Measurements from ENCODE around the gene WNK3. TPM values are rescaled to one million over a fixed set of nuclear protein-coding genes. Genes with fewer than 3 reads are reported as not detected.

Gene WNK3
- total RNA-seq, 1 donor from 2014 or later: 3.7 TPM

- Histone ChIP-seq H3K4me3 (ENCODE audit: low read length in 3 of 3) (no peak overlapping the region), H3K9me3 (ENCODE audit: control insufficient read depth in 3 of 3, low read length in 3 of 3) (no peaks in the 10 kb centered on the region), H3K27me3 (ENCODE audit: control insufficient read depth in 3 of 3, insufficient read depth in 3 of 3, low read length in 3 of 3) (no peaks in the 10 kb centered on the region), H3K4me1 (ENCODE audit: control insufficient read depth in 3 of 3, insufficient read depth in 3 of 3, low read length in 3 of 3) (no peaks in the 10 kb centered on the region), H3K36me3 (ENCODE audit: control insufficient read depth in 3 of 3, insufficient read depth in 3 of 3, low read length in 3 of 3) (no peaks in the 10 kb centered on the region), H3K9ac (ENCODE audit: low read depth in 1 of 3, low read length in 3 of 3) (no peak overlapping the region), H3K27ac (ENCODE audit: low read depth, low read length) (no peak overlapping the region)
These were observed 37.8 kb downstream of the WNK3 start for GRCh38 chrX:54320067-54320466.

- Histone ChIP-seq H3K27ac (ENCODE audit: low read depth, low read length) (no peak overlapping the region), H3K27me3 (ENCODE audit: control insufficient read depth in 3 of 3, insufficient read depth in 3 of 3, low read length in 3 of 3) (no peaks in the 10 kb centered on the region), H3K4me1 (ENCODE audit: control insufficient read depth in 3 of 3, insufficient read depth in 3 of 3, low read length in 3 of 3) (no peaks in the 10 kb centered on the region), H3K36me3 (ENCODE audit: control insufficient read depth in 3 of 3, insufficient read depth in 3 of 3, low read length in 3 of 3) (no peaks in the 10 kb centered on the region), H3K4me3 (ENCODE audit: low read length in 3 of 3) (no peak overlapping the region), H3K9me3 (ENCODE audit: control insufficient read depth in 3 of 3, low read length in 3 of 3) (no peaks in the 10 kb centered on the region), H3K9ac (ENCODE audit: low read depth in 1 of 3, low read length in 3 of 3) (no peak overlapping the region)
These were observed 51.5 kb downstream of the WNK3 start for GRCh38 chrX:54306379-54306778.

GRCh38 chrX:54301516-54301915 lies 56.3 kb downstream of the WNK3 start:
- no peaks in the 10 kb centered on the region for H3K4me1 ChIP-seq (ENCODE audit: control insufficient read depth in 3 of 3, insufficient read depth in 3 of 3, low read length in 3 of 3)
- no peaks in the 10 kb centered on the region for H3K9me3 ChIP-seq (ENCODE audit: control insufficient read depth in 3 of 3, low read length in 3 of 3)
- no peaks in the 10 kb centered on the region for H3K27me3 ChIP-seq (ENCODE audit: control insufficient read depth in 3 of 3, insufficient read depth in 3 of 3, low read length in 3 of 3)
- H3K36me3 ChIP-seq (ENCODE audit: control insufficient read depth in 3 of 3, insufficient read depth in 3 of 3, low read length in 3 of 3): no peaks in the 10 kb centered on the region
- no peak overlapping the region for H3K4me3 ChIP-seq (ENCODE audit: low read length in 3 of 3)
- no peak overlapping the region for H3K27ac ChIP-seq (ENCODE audit: low read depth, low read length)
- H3K9ac ChIP-seq (ENCODE audit: low read depth in 1 of 3, low read length in 3 of 3): no peak overlapping the region

- no peaks in the 10 kb centered on the region for H3K36me3 ChIP-seq (ENCODE audit: control insufficient read depth in 3 of 3, insufficient read depth in 3 of 3, low read length in 3 of 3)
- H3K9me3 ChIP-seq (ENCODE audit: control insufficient read depth in 3 of 3, low read length in 3 of 3): no peaks in the 10 kb centered on the region
- H3K4me3 ChIP-seq (ENCODE audit: low read length in 3 of 3): no peak overlapping the region
- H3K4me1 ChIP-seq (ENCODE audit: control insufficient read depth in 3 of 3, insufficient read depth in 3 of 3, low read length in 3 of 3): no peaks in the 10 kb centered on the region
- no peak overlapping the region for H3K9ac ChIP-seq (ENCODE audit: low read depth in 1 of 3, low read length in 3 of 3)
- H3K27me3 ChIP-seq (ENCODE audit: control insufficient read depth in 3 of 3, insufficient read depth in 3 of 3, low read length in 3 of 3): no peaks in the 10 kb centered on the region
- H3K27ac ChIP-seq (ENCODE audit: low read depth, low read length): no peak overlapping the region
These were observed 63.5 kb downstream of the WNK3 start for GRCh38 chrX:54294306-54294705.

- Histone ChIP-seq H3K36me3 (ENCODE audit: control insufficient read depth in 3 of 3, insufficient read depth in 3 of 3, low read length in 3 of 3) (no peaks in the 10 kb centered on the region), H3K4me1 (ENCODE audit: control insufficient read depth in 3 of 3, insufficient read depth in 3 of 3, low read length in 3 of 3) (no peaks in the 10 kb centered on the region), H3K9me3 (ENCODE audit: control insufficient read depth in 3 of 3, low read length in 3 of 3) (no peaks in the 10 kb centered on the region), H3K27ac (ENCODE audit: low read depth, low read length) (no peak overlapping the region), H3K9ac (ENCODE audit: low read depth in 1 of 3, low read length in 3 of 3) (no peak overlapping the region), H3K4me3 (ENCODE audit: low read length in 3 of 3) (no peak overlapping the region), H3K27me3 (ENCODE audit: control insufficient read depth in 3 of 3, insufficient read depth in 3 of 3, low read length in 3 of 3) (peaks cover 0 to 3% (median 0%) of the 10 kb centered on the region in 3 donors)
These were observed 65.1 kb downstream of the WNK3 start for GRCh38 chrX:54292755-54293154.

GRCh38 chrX:54291758-54292157 lies 66.1 kb downstream of the WNK3 start:
- Histone ChIP-seq H3K27me3 (ENCODE audit: control insufficient read depth in 3 of 3, insufficient read depth in 3 of 3, low read length in 3 of 3) (peaks cover 0 to 3% (median 0%) of the 10 kb centered on the region in 3 donors), H3K27ac (ENCODE audit: low read depth, low read length) (no peak overlapping the region), H3K36me3 (ENCODE audit: control insufficient read depth in 3 of 3, insufficient read depth in 3 of 3, low read length in 3 of 3) (no peaks in the 10 kb centered on the region), H3K4me3 (ENCODE audit: low read length in 3 of 3) (no peak overlapping the region), H3K4me1 (ENCODE audit: control insufficient read depth in 3 of 3, insufficient read depth in 3 of 3, low read length in 3 of 3) (no peaks in the 10 kb centered on the region), H3K9me3 (ENCODE audit: control insufficient read depth in 3 of 3, low read length in 3 of 3) (no peaks in the 10 kb centered on the region), H3K9ac (ENCODE audit: low read depth in 1 of 3, low read length in 3 of 3) (no peak overlapping the region)

GRCh38 chrX:54288968-54289367 lies 68.9 kb downstream of the WNK3 start:
- no peaks in the 10 kb centered on the region for H3K9me3 ChIP-seq (ENCODE audit: control insufficient read depth in 3 of 3, low read length in 3 of 3)
- H3K4me3 ChIP-seq (ENCODE audit: low read length in 3 of 3): no peak overlapping the region
- H3K27me3 ChIP-seq (ENCODE audit: control insufficient read depth in 3 of 3, insufficient read depth in 3 of 3, low read length in 3 of 3): peaks cover 0 to 3% (median 0%) of the 10 kb centered on the region in 3 donors
- H3K9ac ChIP-seq (ENCODE audit: low read depth in 1 of 3, low read length in 3 of 3): no peak overlapping the region
- no peaks in the 10 kb centered on the region for H3K4me1 ChIP-seq (ENCODE audit: control insufficient read depth in 3 of 3, insufficient read depth in 3 of 3, low read length in 3 of 3)
- H3K36me3 ChIP-seq (ENCODE audit: control insufficient read depth in 3 of 3, insufficient read depth in 3 of 3, low read length in 3 of 3): no peaks in the 10 kb centered on the region
- H3K27ac ChIP-seq (ENCODE audit: low read depth, low read length): no peak overlapping the region

GRCh38 chrX:54288277-54288676 lies 69.6 kb downstream of the WNK3 start:
- Histone ChIP-seq H3K9me3 (ENCODE audit: control insufficient read depth in 3 of 3, low read length in 3 of 3) (no peaks in the 10 kb centered on the region), H3K4me1 (ENCODE audit: control insufficient read depth in 3 of 3, insufficient read depth in 3 of 3, low read length in 3 of 3) (no peaks in the 10 kb centered on the region), H3K27me3 (ENCODE audit: control insufficient read depth in 3 of 3, insufficient read depth in 3 of 3, low read length in 3 of 3) (peaks cover 0 to 3% (median 0%) of the 10 kb centered on the region in 3 donors), H3K9ac (ENCODE audit: low read depth in 1 of 3, low read length in 3 of 3) (no peak overlapping the region), H3K27ac (ENCODE audit: low read depth, low read length) (no peak overlapping the region), H3K36me3 (ENCODE audit: control insufficient read depth in 3 of 3, insufficient read depth in 3 of 3, low read length in 3 of 3) (no peaks in the 10 kb centered on the region), H3K4me3 (ENCODE audit: low read length in 3 of 3) (no peak overlapping the region)

GRCh38 chrX:54281676-54282075 lies 76.2 kb downstream of the WNK3 start:
- Histone ChIP-seq H3K9ac (ENCODE audit: low read depth in 1 of 3, low read length in 3 of 3) (no peak overlapping the region), H3K4me3 (ENCODE audit: low read length in 3 of 3) (no peak overlapping the region), H3K4me1 (ENCODE audit: control insufficient read depth in 3 of 3, insufficient read depth in 3 of 3, low read length in 3 of 3) (no peaks in the 10 kb centered on the region), H3K9me3 (ENCODE audit: control insufficient read depth in 3 of 3, low read length in 3 of 3) (no peaks in the 10 kb centered on the region), H3K27ac (ENCODE audit: low read depth, low read length) (no peak overlapping the region), H3K36me3 (ENCODE audit: control insufficient read depth in 3 of 3, insufficient read depth in 3 of 3, low read length in 3 of 3) (no peaks in the 10 kb centered on the region), H3K27me3 (ENCODE audit: control insufficient read depth in 3 of 3, insufficient read depth in 3 of 3, low read length in 3 of 3) (no peaks in the 10 kb centered on the region)

GRCh38 chrX:54280466-54280865 lies 77.4 kb downstream of the WNK3 start:
- no peak overlapping the region for H3K4me3 ChIP-seq (ENCODE audit: low read length in 3 of 3)
- no peaks in the 10 kb centered on the region for H3K36me3 ChIP-seq (ENCODE audit: control insufficient read depth in 3 of 3, insufficient read depth in 3 of 3, low read length in 3 of 3)
- no peak overlapping the region for H3K27ac ChIP-seq (ENCODE audit: low read depth, low read length)
- no peak overlapping the region for H3K9ac ChIP-seq (ENCODE audit: low read depth in 1 of 3, low read length in 3 of 3)
- H3K27me3 ChIP-seq (ENCODE audit: control insufficient read depth in 3 of 3, insufficient read depth in 3 of 3, low read length in 3 of 3): no peaks in the 10 kb centered on the region
- H3K4me1 ChIP-seq (ENCODE audit: control insufficient read depth in 3 of 3, insufficient read depth in 3 of 3, low read length in 3 of 3): no peaks in the 10 kb centered on the region
- no peaks in the 10 kb centered on the region for H3K9me3 ChIP-seq (ENCODE audit: control insufficient read depth in 3 of 3, low read length in 3 of 3)

- H3K9ac ChIP-seq (ENCODE audit: low read depth in 1 of 3, low read length in 3 of 3): no peak overlapping the region
- H3K27ac ChIP-seq (ENCODE audit: low read depth, low read length): no peak overlapping the region
- H3K4me3 ChIP-seq (ENCODE audit: low read length in 3 of 3): no peak overlapping the region
- no peaks in the 10 kb centered on the region for H3K36me3 ChIP-seq (ENCODE audit: control insufficient read depth in 3 of 3, insufficient read depth in 3 of 3, low read length in 3 of 3)
- H3K9me3 ChIP-seq (ENCODE audit: control insufficient read depth in 3 of 3, low read length in 3 of 3): no peaks in the 10 kb centered on the region
- no peaks in the 10 kb centered on the region for H3K27me3 ChIP-seq (ENCODE audit: control insufficient read depth in 3 of 3, insufficient read depth in 3 of 3, low read length in 3 of 3)
- no peaks in the 10 kb centered on the region for H3K4me1 ChIP-seq (ENCODE audit: control insufficient read depth in 3 of 3, insufficient read depth in 3 of 3, low read length in 3 of 3)
These were observed 86.2 kb downstream of the WNK3 start for GRCh38 chrX:54271664-54272063.
